MCF 10A (cell line): ENCODE measurements around the gene TMEM62. TPM values are rescaled to one million over a fixed set of nuclear protein-coding genes. Genes with fewer than 3 reads are reported as not detected.
"Not testable (repeated sequence)": the region's sequence is repeated elsewhere in the genome, so short reads cannot be mapped to it uniquely, and the experiment has no call there.

Source experiments
- BruUV-seq: library from RNA; stranded (reverse); fragments of 400-500 nt; replicated peaks from 2 replicates; lab custom pipeline; 2021; lab: Mats Ljungman, UMichigan
- CTCF ChIA-PET: fragments of 300-600 bp; sonication (Branson Sonifier 250); formaldehyde crosslinking; extraction: SDS; loops from one replicate; lab custom pipeline; 2021; ENCODE audit warnings: antibody characterized with exemption, inconsistent platforms; lab: Yijun Ruan, JAX
- POLR2A ChIA-PET: fragments of 300-600, 350-650 bp; sonication (Branson Sonifier 250); formaldehyde crosslinking; extraction: SDS; loops from one replicate; lab custom pipeline; 2020; ENCODE audit warnings: antibody characterized with exemption, inconsistent platforms; lab: Yijun Ruan, JAX
- DNase-seq: peaks from one replicate; pipeline ENCODE4 v3.0.0-alpha.2; 2018; ENCODE audit not compliant: unreplicated experiment
- H3K27ac Mint-ChIP-seq: one replicate; pipeline ENCODE4 v1.8.0; 2022; ENCODE audit warnings: mild to moderate bottlenecking, low read depth, mixed read lengths; ENCODE audit not compliant: unreplicated experiment
- H3K27me3 Mint-ChIP-seq: one replicate; pipeline ENCODE4 v1.8.0; 2022; ENCODE audit warnings: mixed read lengths; ENCODE audit not compliant: insufficient read depth, unreplicated experiment
- H3K36me3 Mint-ChIP-seq: one replicate; pipeline ENCODE4 v1.8.0; 2022; ENCODE audit warnings: mild to moderate bottlenecking, moderate library complexity, mixed read lengths; ENCODE audit not compliant: insufficient read depth, unreplicated experiment
- H3K4me1 Mint-ChIP-seq: one replicate; pipeline ENCODE4 v1.8.0; 2022; ENCODE audit warnings: mixed read lengths; ENCODE audit not compliant: insufficient read depth, unreplicated experiment
- H3K4me3 Mint-ChIP-seq: one replicate; pipeline ENCODE4 v1.8.0; 2022; ENCODE audit warnings: mild to moderate bottlenecking, moderate library complexity, mixed read lengths; ENCODE audit not compliant: unreplicated experiment
- H3K9me3 Mint-ChIP-seq: one replicate; pipeline ENCODE4 v1.8.0; 2022; ENCODE audit warnings: mixed read lengths; ENCODE audit not compliant: unreplicated experiment
- intact Hi-C: fragments of 100-400 bp; cut with micrococcal nuclease; formaldehyde crosslinking; loops from 2 replicates; pipeline ENCODE4 v1.14.1; 2022
- total RNA-seq: library from RNA; stranded (reverse); gene quantifications from 2 replicates; pipeline ENCODE4 v1.2.3, GENCODE V29; 2022
- TF ChIP-seq, protein P1 (sequence below): fragments of 200-600 bp; IDR thresholded peaks from one replicate; pipeline ENCODE4 v1.8.0; 2022; ENCODE audit warnings: antibody characterized with exemption, mild to moderate bottlenecking; ENCODE audit not compliant: unreplicated experiment

The TMEM62 gene
- total RNA-seq, 1 experiment from 2014 or later, result 16.9 TPM

DNA sequence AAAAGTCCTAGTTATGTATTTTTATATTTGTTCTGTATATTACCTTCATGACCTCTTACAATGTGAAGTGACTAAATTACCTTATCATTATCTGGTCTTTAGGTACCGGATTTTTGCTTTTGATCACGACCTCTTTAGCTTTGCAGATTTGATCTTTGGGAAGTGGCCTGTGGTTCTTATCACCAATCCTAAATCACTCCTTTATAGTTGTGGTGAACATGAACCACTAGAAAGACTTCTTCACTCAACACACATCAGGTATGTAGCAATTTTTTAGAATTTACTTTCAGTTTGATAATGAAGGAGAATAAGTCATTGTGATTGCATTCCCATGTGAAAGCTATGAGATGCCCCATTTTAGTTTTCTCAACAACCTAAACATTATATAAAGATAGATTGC lies 18.3 kb downstream of the TMEM62 start:
- intact Hi-C loops, result no loop called here
- TF ChIP-seq, protein P1, sequence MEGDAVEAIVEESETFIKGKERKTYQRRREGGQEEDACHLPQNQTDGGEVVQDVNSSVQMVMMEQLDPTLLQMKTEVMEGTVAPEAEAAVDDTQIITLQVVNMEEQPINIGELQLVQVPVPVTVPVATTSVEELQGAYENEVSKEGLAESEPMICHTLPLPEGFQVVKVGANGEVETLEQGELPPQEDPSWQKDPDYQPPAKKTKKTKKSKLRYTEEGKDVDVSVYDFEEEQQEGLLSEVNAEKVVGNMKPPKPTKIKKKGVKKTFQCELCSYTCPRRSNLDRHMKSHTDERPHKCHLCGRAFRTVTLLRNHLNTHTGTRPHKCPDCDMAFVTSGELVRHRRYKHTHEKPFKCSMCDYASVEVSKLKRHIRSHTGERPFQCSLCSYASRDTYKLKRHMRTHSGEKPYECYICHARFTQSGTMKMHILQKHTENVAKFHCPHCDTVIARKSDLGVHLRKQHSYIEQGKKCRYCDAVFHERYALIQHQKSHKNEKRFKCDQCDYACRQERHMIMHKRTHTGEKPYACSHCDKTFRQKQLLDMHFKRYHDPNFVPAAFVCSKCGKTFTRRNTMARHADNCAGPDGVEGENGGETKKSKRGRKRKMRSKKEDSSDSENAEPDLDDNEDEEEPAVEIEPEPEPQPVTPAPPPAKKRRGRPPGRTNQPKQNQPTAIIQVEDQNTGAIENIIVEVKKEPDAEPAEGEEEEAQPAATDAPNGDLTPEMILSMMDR, result no peak
- Mint-ChIP-seq H3K9me3 (no peaks in the 10 kb centered on the region), H3K36me3 (peaks cover 35% of the 10 kb centered on the region), H3K4me3 (no peak overlapping the region), H3K4me1 (no peaks in the 10 kb centered on the region), H3K27me3 (no peaks in the 10 kb centered on the region), H3K27ac (peak overlapping the region; percentile 46)
- DNase-seq, result no peak
- ChIA-PET CTCF (interaction anchor here (0.7 kb wide), 1 partner anchor 11 kb away, joined by 6 read pairs; no protein-coding TSS in a partner anchor), POLR2A (interaction anchor here (0.6 to 1.4 kb wide), 5 partner anchors 17 to 1436 kb away, joined by 3 to 8 read pairs (median 3); no protein-coding TSS in a partner anchor)
- BruUV-seq, result no TSS peak

DNA sequence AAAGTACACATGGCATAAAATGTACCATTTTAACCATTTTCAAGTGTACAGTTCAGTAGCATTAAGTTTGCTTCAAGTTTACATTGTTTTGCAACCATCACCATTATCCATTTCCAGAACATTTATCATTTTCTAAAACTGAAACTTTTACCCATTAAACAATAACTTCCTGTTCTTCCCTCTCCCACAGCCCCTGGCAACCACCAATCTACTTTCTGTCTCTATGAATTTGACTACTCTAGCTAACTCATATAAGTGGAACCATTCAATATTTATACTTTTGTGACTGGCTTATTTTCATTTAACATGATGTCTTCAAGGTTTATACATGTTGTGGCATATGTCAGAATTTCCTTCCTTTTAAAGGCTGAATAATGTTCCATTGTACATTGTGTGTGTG lies 19.9 kb downstream of the TMEM62 start:
- POLR2A ChIA-PET, result interaction anchor here (0.9 kb wide), 1 partner anchor 19 kb away, joined by 3 read pairs; no protein-coding TSS in a partner anchor
- intact Hi-C loops, result no loop called here
- no TSS peak for BruUV-seq

DNA sequence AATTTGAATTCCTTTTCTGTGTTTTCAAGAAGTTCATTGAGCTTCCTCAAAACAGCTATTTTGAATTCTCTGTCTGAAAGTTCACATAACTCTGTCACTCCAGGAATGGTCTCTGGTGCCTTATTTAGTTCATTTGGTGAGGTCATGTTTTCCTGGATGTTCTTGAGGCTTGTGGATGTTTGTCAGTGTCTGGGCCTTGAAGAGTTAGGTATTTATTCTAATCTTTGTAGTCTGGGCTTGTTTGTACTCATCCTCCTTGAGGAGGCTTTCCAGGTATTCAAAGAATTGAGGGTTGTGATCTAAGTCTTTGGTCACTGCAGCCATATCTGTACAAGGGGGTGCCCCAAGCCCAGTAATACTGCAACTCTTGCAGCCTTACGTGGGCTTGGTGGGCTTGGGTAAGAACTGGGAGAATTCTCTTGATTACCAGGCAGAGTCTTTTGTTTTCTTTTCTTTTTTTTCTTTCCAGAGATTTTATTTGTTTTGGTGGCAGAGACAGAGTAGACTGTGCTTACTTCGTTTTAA lies 32.5 kb downstream of the TMEM62 start:
- no peak for DNase-seq
- H3K36me3 Mint-ChIP-seq, result peaks cover 11% of the 10 kb centered on the region
- H3K4me1 Mint-ChIP-seq, result peaks cover 21% of the 10 kb centered on the region
- ChIA-PET POLR2A (no interaction called here), CTCF (no interaction called here)
- H3K4me3 Mint-ChIP-seq, result no peak overlapping the region
- TF ChIP-seq, protein P1, result no peak
- intact Hi-C loops, result no loop called here
- H3K9me3 Mint-ChIP-seq, result no peaks in the 10 kb centered on the region
- H3K27me3 Mint-ChIP-seq, result no peaks in the 10 kb centered on the region
- BruUV-seq, result no TSS peak
- no peak overlapping the region for H3K27ac Mint-ChIP-seq

More for the DNA sequence above, 19.9 kb downstream of the TMEM62 start:
- no peak for DNase-seq
- Mint-ChIP-seq H3K9me3 (no peaks in the 10 kb centered on the region), H3K4me3 (no peak overlapping the region), H3K27me3 (no peaks in the 10 kb centered on the region), H3K4me1 (no peaks in the 10 kb centered on the region), H3K36me3 (peaks cover 40% of the 10 kb centered on the region), H3K27ac (no peak overlapping the region)
- TF ChIP-seq, protein P1, result no peak
- CTCF ChIA-PET, result no interaction called here

DNA sequence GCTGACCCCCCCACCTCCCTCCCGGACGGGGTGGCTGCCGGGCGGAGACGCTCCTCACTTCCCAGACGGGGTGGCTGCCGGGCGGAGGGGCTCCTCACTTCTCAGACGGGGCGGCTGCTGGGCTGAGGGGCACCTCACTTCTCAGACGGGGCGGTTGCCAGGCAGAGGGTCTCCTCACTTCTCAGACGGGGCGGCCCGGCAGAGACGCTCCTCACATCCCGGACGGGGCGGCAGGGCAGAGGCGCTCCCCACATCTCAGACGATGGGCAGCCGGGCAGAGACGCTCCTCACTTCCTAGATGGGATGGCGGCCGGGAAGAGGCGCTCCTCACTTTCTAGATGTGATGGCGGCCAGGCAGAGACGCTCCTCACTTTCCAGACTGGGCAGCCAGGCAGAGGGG lies 33.9 kb downstream of the TMEM62 start:
- Mint-ChIP-seq H3K4me1 (peaks cover 21% of the 10 kb centered on the region), H3K36me3 (peaks cover 18% of the 10 kb centered on the region)
- DNase-seq, CTCF ChIA-PET, POLR2A ChIA-PET, intact Hi-C loops, H3K9me3 Mint-ChIP-seq, H3K27ac Mint-ChIP-seq, BruUV-seq, H3K4me3 Mint-ChIP-seq, H3K27me3 Mint-ChIP-seq: not testable (repeated sequence)
